ENCODE data around the gene TXNRD1.
"Not testable (repeated sequence)": the region's sequence is repeated elsewhere in the genome, so short reads cannot be mapped to it uniquely, and the experiment has no call there.

TXNRD1 gene

DNA sequence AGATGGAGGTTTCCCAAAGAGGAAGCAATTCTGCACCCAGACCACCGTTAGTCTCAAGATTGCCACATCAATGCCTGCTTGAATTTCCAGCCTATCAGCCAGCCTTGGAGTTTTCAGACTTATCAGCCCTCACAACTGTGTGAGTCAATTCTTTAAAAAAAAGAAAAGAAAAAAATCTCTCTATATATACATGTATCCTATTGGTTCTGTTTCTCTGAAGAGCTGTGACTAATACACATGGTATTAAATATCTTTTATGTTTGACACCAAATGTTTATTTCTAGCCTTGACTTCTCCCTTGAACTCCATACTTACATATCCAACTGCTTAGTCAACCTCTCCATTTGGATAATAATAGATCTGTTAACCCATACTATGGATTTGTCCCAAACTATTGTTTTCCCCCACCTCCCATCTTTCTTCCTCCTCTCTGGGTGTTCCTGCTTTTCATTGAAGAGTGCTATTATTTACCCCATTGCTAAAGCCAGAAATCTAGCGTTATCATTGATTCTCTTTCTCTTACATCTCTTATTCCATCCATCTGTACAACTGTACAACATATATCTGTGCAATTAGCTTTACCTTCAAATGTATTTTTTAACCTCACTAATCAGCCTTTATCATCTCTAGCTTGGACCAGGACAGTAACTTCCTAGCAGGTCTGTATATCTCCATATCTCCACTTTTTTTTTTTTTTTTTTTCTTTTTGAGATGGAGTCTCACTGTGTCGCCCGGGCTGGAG, 65.3 kb downstream of the TXNRD1 start:
- no peak for DNase-seq (ENCODE audit: low read depth)

GRCh38 chr12:104281636-104282035, 66.1 kb downstream of the TXNRD1 start:
- no peak for DNase-seq (ENCODE audit: low read depth)

DNA sequence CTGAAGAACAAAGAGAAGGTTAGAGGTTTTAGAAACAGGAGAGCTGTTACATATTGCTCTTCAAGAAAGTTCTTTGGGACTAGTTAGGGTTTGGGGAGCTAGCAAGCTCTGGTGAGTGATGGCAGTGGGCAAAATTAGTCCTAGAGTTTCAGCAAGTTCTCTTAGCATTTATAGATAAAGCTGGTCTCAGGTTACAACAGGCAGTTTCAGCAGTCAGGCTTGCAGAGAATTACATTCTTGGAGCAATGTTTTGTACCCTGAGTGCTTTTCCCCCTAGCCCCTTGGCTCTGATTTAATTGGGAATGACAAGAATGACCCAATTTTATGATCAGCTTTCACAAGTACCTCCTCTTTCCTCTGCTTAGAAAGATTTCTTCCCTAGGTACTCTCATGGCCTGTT, 66.5 kb downstream of the TXNRD1 start:
- no peak for DNase-seq (ENCODE audit: low read depth)

DNA sequence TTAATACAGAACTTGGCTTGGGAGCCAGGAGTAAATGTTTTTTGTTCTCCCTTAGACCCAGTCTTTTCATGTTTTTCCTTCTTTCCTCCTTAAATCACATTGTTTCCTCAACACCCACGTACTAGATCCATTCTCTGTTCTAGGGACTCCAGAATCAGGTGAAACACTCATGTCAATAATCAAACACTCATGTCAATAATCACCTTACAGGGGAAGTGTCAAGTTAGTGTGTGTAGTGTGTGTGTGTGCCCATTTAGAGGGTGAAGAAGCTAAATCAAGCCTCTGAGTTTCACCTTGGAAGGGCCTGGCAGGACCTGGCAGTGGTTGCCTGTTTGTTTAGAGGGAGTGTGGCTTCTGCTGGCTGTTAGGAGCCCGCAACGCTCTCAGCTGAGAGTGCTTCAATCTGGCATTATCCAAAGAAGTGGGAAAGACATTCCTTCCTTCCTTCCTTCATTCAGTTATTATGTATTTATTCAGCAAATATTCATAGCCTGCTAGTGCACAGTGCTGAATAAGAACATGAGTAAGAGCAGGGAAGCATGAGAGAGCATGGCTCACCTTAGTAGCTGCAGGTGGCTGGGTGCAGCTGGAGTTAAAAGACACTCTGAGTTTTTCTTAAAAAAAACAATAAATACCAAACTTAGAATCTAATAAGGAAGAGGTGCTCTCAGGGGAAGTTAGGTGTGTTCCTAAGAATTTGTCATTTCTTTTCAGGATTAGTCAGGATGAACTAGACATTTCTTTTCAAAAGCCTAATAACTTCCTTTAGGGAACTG, 70.3 kb downstream of the TXNRD1 start:
- no peak for DNase-seq (ENCODE audit: low read depth)

DNA sequence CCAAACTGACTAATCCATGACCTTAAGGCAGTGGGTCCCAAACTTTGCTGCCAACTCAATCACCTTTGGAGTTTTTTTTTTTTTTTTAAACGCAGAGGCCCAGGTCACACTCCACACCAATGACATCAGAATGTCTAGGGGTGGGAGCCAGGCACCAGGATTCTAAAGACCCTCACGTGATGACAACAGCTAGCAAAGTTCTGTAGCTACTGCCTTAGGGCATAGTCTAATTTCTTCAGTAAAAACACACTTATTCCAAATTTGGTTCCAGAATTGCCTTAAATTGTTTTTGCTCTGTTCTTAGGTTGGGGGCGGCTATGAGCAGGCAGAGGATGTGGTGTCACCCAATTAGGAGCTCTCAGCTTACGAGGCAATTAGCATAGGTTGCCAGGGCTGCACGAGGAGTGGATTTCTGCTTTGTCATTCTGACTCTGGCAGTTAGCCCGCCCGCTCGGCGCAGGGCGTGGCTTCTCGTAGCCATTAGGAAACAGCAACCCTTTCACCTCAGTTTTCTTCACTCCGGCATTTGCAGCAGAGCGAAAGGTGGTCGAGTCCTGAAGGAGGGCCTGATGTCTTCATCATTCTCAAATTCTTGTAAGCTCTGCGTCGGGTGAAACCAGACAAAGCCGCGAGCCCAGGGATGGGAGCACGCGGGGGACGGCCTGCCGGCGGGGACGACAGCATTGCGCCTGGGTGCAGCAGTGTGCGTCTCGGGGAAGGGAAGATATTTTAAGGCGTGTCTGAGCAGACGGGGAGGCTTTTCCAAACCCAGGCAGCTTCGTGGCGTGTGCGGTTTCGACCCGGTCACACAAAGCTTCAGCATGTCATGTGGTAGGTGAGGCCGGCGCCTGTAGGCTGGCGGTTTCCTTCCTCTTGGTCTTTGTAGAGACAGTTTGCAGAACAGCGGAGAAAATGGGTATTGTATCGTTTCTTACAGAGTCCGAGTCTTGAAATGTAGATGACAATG, 71.2 kb downstream of the TXNRD1 start:
- peak; percentile 55 for DNase-seq (ENCODE audit: low read depth)

- peak; percentile 61 for DNase-seq (ENCODE audit: low read depth)
Observed at GRCh38 chr12:104288635-104289274, 73.2 kb downstream of the TXNRD1 start.

DNA sequence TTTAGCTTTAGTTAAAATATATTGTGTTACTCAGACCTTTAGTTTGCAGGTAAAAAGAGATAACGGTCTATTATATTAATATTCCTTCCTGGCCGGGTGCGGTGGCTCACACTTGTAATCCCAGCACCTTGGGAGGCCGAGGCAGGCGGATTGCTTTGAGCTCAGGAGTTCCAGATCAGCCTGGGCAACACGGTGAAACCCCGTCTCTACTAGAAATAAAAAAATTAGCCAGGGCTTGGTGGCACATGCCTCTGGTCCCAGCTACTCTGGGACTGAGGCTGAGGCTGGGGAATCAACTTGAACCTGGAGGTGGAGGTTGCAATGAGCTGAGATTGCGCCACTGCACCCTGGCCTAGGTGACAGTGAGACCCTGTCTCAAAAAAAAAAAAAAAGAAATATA, 74.7 kb downstream of the TXNRD1 start:
- DNase-seq (ENCODE audit: low read depth) = no peak

DNA sequence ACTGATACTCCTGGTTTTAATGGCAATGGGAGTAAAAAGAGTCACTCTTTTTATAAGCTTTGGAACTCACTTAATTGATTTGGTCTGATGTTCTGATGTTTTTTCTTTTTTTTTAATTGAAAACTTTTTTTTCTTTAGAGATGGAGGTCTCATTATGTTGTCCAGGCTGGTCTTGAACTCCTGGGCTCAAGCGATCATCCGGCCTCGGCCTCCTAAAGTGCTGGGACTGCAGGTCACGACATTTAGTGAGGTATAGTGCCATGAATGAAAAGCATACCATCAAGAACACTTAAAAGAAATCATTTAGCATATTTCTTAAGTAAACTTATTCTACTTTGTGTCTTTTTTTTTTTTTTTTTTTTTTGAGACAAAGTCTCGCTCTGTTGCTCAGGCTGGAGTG, 75.3 kb downstream of the TXNRD1 start:
- no peak for DNase-seq (ENCODE audit: low read depth)

DNA sequence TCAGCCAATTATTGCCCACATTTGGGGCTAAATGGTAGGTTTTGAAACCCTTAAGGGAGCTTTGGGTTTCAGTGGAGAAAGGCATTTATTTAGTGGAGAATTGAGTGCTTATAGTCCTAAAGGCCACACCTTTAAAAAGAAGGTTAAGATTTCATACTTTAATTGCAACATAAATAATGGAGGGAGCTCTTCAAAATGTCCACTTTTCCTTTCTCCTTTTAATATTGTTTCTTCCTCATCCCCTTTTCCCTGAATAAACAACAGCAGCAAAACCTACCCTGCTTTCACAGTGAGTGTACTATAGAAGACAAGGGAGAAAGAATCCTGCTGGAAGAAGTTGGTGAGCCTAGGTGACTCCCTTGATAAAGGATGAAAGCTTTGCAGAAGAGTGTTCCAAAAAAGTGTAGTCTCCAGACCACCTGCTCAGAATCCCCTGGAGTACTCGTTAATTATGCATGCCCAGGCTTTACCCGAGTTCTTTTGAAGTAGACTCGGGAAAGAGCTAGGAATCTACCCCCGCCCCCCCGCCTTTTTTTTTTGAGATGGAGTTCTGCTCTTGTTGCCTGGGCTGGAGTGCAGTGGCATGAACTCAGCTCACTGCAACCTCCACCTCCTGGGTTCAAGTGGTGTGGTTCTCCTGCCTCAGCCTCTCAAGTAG, 76.4 kb downstream of the TXNRD1 start:
- DNase-seq (ENCODE audit: low read depth) = no peak

GRCh38 chr12:104292872-104293794, 77.6 kb downstream of the TXNRD1 start:
- DNase-seq (ENCODE audit: low read depth) = no peak

GRCh38 chr12:104294158-104294859, 78.7 kb downstream of the TXNRD1 start:
- not testable (repeated sequence) for DNase-seq (ENCODE audit: low read depth)

- DNase-seq (ENCODE audit: low read depth) = no peak
Observed at GRCh38 chr12:104294927-104295668, 79.5 kb downstream of the TXNRD1 start.

DNA sequence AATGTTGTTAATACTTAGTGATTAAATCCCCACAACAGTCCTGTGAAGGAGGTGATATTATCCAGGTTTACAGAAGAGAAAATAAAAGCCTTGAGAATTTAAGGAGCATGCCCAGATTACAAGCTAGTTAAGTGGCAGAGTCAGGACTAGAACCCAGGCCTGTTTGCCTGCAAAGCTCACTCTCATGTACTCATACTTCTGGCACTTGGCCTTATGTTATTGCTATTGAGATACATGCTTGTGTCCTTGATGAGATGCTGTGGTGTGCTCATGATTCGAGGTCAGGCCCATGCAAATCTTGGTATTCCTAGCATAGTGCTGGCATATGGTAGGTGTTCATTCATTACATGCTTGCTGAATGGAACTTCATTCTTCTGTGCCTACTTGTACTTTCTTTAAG, 80.4 kb downstream of the TXNRD1 start:
- no peak for DNase-seq (ENCODE audit: low read depth)

- DNase-seq (ENCODE audit: low read depth) = no peak
Observed at GRCh38 chr12:104296718-104297117, 81.1 kb downstream of the TXNRD1 start.

- DNase-seq (ENCODE audit: low read depth) = no peak
Observed at GRCh38 chr12:104297477-104298113, 82.0 kb downstream of the TXNRD1 start.

DNA sequence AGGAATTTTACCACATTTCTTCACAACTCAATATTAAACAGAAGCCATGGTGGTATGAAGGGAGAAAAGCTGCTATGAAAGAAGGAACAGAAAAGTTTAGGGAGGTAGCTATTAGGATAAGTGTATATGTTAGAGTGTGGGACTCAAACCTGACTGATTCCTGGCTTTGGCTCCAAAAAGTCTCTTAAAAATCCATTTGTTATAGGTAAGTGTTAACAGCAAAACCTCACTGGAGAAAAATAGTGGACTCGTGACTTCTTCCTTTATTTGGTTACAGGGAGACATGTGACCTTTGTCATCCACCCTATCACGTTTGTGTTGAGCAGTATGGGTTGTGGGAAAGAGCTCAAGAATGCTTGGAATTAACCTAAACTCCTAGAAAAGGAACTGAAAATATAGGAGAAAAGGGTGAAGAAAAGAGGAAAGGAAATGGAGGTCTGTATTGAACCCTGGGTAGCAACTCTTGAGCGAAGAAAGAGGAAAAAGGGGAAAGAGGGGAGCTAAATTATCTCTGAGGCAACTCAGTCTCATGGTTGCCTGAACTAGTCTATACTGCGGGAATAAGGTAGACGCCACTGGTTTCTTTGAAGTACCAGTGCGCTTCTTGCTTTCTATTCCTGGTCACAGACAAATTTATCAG, 84.4 kb downstream of the TXNRD1 start:
- DNase-seq (ENCODE audit: low read depth) = no peak

GRCh38 chr12:104303538-104304151, 88.1 kb downstream of the TXNRD1 start, which contains the start of gene EID3:
Gene EID3, plus strand, starts transcription at chr12:104303739. Its CDS starts 196 bp downstream, at chr12:104303935.
- peak; percentile 81 for DNase-seq (ENCODE audit: low read depth)

Data from stimulated activated CD8-positive, alpha-beta memory T cell treated with anti-CD3 and anti-CD28 coated beads, Interleukin-15, amount 100 ng/mL, for 24 hours (primary cell).